Naive B cell (primary cell): Measurements from ENCODE around the gene SEPSECS. TPM values are rescaled to one million over a fixed set of nuclear protein-coding genes. Genes with fewer than 3 reads are reported as not detected.
A peak's percentile ranks its signal among the peaks of the same experiment; 100 is the strongest.

Source experiments
- ATAC-seq, 2 donors: fragments of 150-1000 bp; cut with Tn5 transposase; 2 replicates each; pipeline ENCODE4 v1.10.0; 2021; ENCODE audit warnings: low read depth in 2 of 2, mild to moderate bottlenecking in 2 of 2, moderate library complexity in 2 of 2
- DNase-seq: peaks from one replicate; pipeline ENCODE4 v3.0.0; 2022
- H3K27ac Mint-ChIP-seq, 6 donors: one replicate each; pipeline ENCODE4 v1.8.0; 2020 to 2022; ENCODE audit warnings: mild to moderate bottlenecking in 6 of 6, mixed read lengths in 6 of 6, moderate library complexity in 5 of 6, inconsistent platforms in 2 of 6
- H3K27me3 Mint-ChIP-seq, 3 donors: one replicate each; pipeline ENCODE4 v1.8.0; 2021 to 2022; ENCODE audit warnings: mixed read lengths in 3 of 3, mild to moderate bottlenecking in 1 of 3
- H3K36me3 Mint-ChIP-seq, 2 donors: one replicate each; pipeline ENCODE4 v1.8.0; 2020 to 2022; ENCODE audit warnings: mixed read lengths in 2 of 2, inconsistent platforms in 1 of 2, mild to moderate bottlenecking in 1 of 2
- H3K4me1 Mint-ChIP-seq, 3 donors: one replicate each; pipeline ENCODE4 v1.8.0; 2020 to 2022; ENCODE audit warnings: mixed read lengths in 3 of 3, inconsistent platforms in 1 of 3, mild to moderate bottlenecking in 1 of 3, moderate library complexity in 1 of 3
- H3K4me3 Mint-ChIP-seq, 8 donors: one replicate each; pipeline ENCODE4 v1.8.0; 2020 to 2022; ENCODE audit warnings: mild to moderate bottlenecking in 8 of 8, mixed read lengths in 8 of 8, moderate library complexity in 8 of 8, inconsistent platforms in 2 of 8
- H3K9me3 Mint-ChIP-seq, 7 donors: one replicate each; pipeline ENCODE4 v1.8.0; 2020 to 2022; ENCODE audit warnings: mixed read lengths in 7 of 7, mild to moderate bottlenecking in 5 of 7, inconsistent platforms in 2 of 7, moderate library complexity in 1 of 7
- polyA plus RNA-seq, 6 donors: library from polyadenylated mRNA; unstranded; fragments of 300-500 nt; fragmentation: Illumina TruSeq; gene quantifications; one replicate each; pipeline ENCODE4 v1.2.3, GENCODE V29; 2021; ENCODE audit warnings: low read depth in 6 of 6

SEPSECS gene
- polyA plus RNA-seq, 6 donors from 2014 or later, result 2.4 to 5.9 (median 3.2) TPM

DNA sequence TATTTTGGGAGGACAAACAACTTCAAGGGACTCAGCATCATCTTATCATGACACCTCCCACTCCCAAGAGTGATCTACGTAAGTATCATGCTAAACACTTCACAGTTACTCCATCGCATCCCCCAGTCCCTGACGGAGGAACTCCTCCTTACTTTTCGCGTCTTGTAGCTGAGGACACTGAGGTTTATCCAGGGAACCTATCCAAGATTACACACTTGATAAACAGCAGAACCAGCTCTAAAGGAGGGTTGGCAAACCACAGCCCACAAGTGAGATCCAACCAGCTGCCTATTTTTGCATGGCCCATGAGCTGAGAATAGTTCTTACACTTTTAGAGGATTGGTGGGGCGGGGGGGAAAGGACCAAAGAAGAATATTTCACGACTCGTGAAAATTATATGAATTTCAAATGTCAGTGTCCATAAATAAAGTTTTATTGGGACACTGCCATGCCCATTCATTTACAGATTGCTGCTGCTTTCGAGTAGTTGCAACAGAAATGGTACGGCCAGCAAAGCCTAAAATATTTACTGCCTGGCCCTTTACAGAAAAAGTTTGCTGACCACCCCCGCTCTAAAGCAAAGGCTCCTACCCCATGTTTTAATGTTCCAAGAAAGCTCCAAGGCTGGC, 47.8 kb downstream of the SEPSECS start:
- peaks cover 0 to 4% of the 10 kb centered on the region in 2 donors for H3K36me3 Mint-ChIP-seq
- peaks cover 0 to 3% (median 0%) of the 10 kb centered on the region in 7 donors for H3K9me3 Mint-ChIP-seq
- H3K4me1 Mint-ChIP-seq, result no peaks in the 10 kb centered on the region
- H3K27ac Mint-ChIP-seq, result no peak overlapping the region
- H3K4me3 Mint-ChIP-seq, result no peak overlapping the region
- DNase-seq (no peak), ATAC-seq (no peak)
- H3K27me3 Mint-ChIP-seq, result peaks cover 0 to 8% (median 0%) of the 10 kb centered on the region in 3 donors

GRCh38 chr4:25111648-25112196, 48.5 kb downstream of the SEPSECS start:
- ATAC-seq, result no peak
- DNase-seq, result no peak
- peaks cover 0 to 4% of the 10 kb centered on the region in 2 donors for H3K36me3 Mint-ChIP-seq
- H3K4me1 Mint-ChIP-seq, result no peaks in the 10 kb centered on the region
- H3K27ac Mint-ChIP-seq, result peak overlapping the region in 2 of 6 donors; percentile 30 to 67
- H3K9me3 Mint-ChIP-seq, result peaks cover 0 to 3% (median 0%) of the 10 kb centered on the region in 7 donors
- no peak overlapping the region for H3K4me3 Mint-ChIP-seq
- peaks cover 0 to 8% (median 0%) of the 10 kb centered on the region in 3 donors for H3K27me3 Mint-ChIP-seq

GRCh38 chr4:25110527-25111329, 49.5 kb downstream of the SEPSECS start:
- H3K27ac Mint-ChIP-seq, result no peak overlapping the region
- no peak for ATAC-seq
- H3K4me1 Mint-ChIP-seq, result no peaks in the 10 kb centered on the region
- peaks cover 0 to 14% (median 0%) of the 10 kb centered on the region in 3 donors for H3K27me3 Mint-ChIP-seq
- no peak overlapping the region for H3K4me3 Mint-ChIP-seq
- no peak for DNase-seq
- H3K9me3 Mint-ChIP-seq, result peaks cover 0 to 3% (median 0%) of the 10 kb centered on the region in 7 donors
- peaks cover 0 to 4% of the 10 kb centered on the region in 2 donors for H3K36me3 Mint-ChIP-seq

DNA sequence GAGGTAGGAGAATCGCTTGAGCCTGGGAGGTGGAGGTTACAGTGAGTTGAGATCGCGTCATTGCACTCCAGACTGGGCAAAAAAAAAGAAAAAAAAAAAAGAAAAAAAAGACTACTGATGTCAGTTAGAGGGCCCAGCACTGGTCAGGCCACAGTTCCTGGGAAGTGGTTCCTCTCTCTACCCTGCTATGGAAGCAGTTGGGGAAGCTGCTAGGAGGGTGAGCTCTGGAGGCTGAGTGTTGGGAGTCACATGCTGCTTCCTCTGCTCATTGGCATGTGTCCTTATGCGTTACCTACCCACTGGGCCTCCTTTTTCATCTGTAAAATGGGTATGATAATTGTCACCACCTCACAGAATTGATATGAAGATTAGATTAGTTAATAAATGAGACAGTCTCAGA, 50.7 kb downstream of the SEPSECS start:
- Mint-ChIP-seq H3K9me3 (peaks cover 0 to 3% (median 0%) of the 10 kb centered on the region in 7 donors), H3K27ac (no peak overlapping the region), H3K36me3 (peaks cover 0 to 4% of the 10 kb centered on the region in 2 donors), H3K4me3 (no peak overlapping the region), H3K27me3 (peaks cover 0 to 19% (median 4%) of the 10 kb centered on the region in 3 donors), H3K4me1 (no peaks in the 10 kb centered on the region)
- no peak for ATAC-seq
- DNase-seq, result no peak

DNA sequence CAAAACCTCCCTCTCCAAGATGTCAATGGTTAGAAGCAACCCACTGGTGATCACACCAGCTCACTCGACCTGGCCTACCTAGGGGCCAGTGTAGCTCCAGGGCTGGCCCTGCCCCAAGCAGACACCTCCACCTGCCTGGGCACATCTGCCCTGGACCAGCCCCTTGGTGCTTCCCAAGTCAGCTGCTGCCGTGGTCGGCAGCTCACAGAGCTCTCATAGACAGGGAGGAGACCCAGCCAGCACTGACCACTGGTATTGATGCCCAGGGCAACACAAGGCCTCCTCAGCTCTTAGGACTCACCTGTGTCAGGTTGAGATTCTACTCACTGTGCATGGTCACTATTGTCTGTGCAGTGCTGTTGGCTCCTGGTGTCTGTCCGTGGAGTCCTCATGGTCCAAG, 51.7 kb downstream of the SEPSECS start:
- no peak for ATAC-seq
- no peak for DNase-seq
- no peak overlapping the region for H3K4me3 Mint-ChIP-seq
- H3K4me1 Mint-ChIP-seq, result no peaks in the 10 kb centered on the region
- peaks cover 0 to 3% (median 0%) of the 10 kb centered on the region in 7 donors for H3K9me3 Mint-ChIP-seq
- no peak overlapping the region for H3K27ac Mint-ChIP-seq
- peaks cover 0 to 4% of the 10 kb centered on the region in 2 donors for H3K36me3 Mint-ChIP-seq
- peaks cover 0 to 14% (median 5%) of the 10 kb centered on the region in 3 donors for H3K27me3 Mint-ChIP-seq

- ATAC-seq, result no peak
These were observed 52.3 kb downstream of the SEPSECS start for GRCh38 chr4:25107827-25108516.

GRCh38 chr4:25106363-25107151, 53.7 kb downstream of the SEPSECS start:
- peak overlapping the region in 1 of 6 donors; percentile 46 for H3K27ac Mint-ChIP-seq
- no peak overlapping the region for H3K4me3 Mint-ChIP-seq
- no peaks in the 10 kb centered on the region for H3K4me1 Mint-ChIP-seq
- peaks cover 0 to 19% (median 5%) of the 10 kb centered on the region in 3 donors for H3K27me3 Mint-ChIP-seq
- DNase-seq, result no peak
- ATAC-seq, result no peak
- H3K36me3 Mint-ChIP-seq, result peaks cover 0 to 4% of the 10 kb centered on the region in 2 donors
- peaks cover 0 to 10% (median 5%) of the 10 kb centered on the region in 7 donors for H3K9me3 Mint-ChIP-seq

More at GRCh38 chr4:25107827-25108516, 52.3 kb downstream of the SEPSECS start:
- Mint-ChIP-seq H3K4me1 (no peaks in the 10 kb centered on the region), H3K9me3 (peaks cover 0 to 3% (median 0%) of the 10 kb centered on the region in 7 donors), H3K4me3 (no peak overlapping the region), H3K27ac (peak overlapping the region in 1 of 6 donors; percentile 30), H3K27me3 (peaks cover 0 to 12% (median 5%) of the 10 kb centered on the region in 3 donors), H3K36me3 (peaks cover 0 to 4% of the 10 kb centered on the region in 2 donors)
- no peak for DNase-seq

GRCh38 chr4:25104591-25104990, 55.7 kb downstream of the SEPSECS start:
- DNase-seq (no peak), ATAC-seq (no peak)
- H3K4me1 Mint-ChIP-seq, result no peaks in the 10 kb centered on the region
- H3K27ac Mint-ChIP-seq, result no peak overlapping the region
- H3K27me3 Mint-ChIP-seq, result peaks cover 5 to 19% (median 10%) of the 10 kb centered on the region in 3 donors
- H3K36me3 Mint-ChIP-seq, result peaks cover 0 to 8% of the 10 kb centered on the region in 2 donors
- H3K9me3 Mint-ChIP-seq, result peaks cover 4 to 17% (median 7%) of the 10 kb centered on the region in 7 donors
- H3K4me3 Mint-ChIP-seq, result no peak overlapping the region

GRCh38 chr4:25103418-25103817, 56.8 kb downstream of the SEPSECS start:
- Mint-ChIP-seq H3K36me3 (peaks cover 0 to 4% of the 10 kb centered on the region in 2 donors), H3K27ac (peak overlapping the region in 1 of 6 donors; percentile 28), H3K9me3 (peaks cover 4 to 17% (median 7%) of the 10 kb centered on the region in 7 donors), H3K4me3 (no peak overlapping the region), H3K27me3 (peaks cover 5 to 28% (median 10%) of the 10 kb centered on the region in 3 donors), H3K4me1 (no peaks in the 10 kb centered on the region)
- DNase-seq (no peak), ATAC-seq (no peak)

DNA sequence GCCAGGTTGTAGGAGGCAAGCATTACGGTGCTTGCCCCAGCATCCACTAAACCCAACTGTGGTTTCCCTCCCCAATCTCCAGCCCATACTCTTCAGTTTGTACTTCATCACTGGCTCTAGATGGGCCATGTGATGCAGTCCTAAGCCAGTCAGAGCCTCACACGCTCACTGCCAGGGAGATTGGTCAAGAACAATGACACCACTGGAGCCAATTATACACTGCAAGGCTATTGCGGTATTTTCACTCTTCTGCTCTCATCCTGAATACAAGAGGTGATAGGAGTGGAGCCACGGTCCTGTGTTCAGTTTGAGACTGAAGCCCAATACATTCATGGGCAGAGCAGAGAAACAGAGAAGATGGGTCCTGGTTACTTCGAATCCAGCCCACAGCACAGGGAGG, 58.4 kb downstream of the SEPSECS start:
- Mint-ChIP-seq H3K4me1 (no peaks in the 10 kb centered on the region), H3K27ac (no peak overlapping the region), H3K9me3 (peaks cover 4 to 17% (median 7%) of the 10 kb centered on the region in 7 donors), H3K4me3 (no peak overlapping the region), H3K36me3 (peaks cover 0 to 4% of the 10 kb centered on the region in 2 donors), H3K27me3 (peaks cover 13 to 33% (median 15%) of the 10 kb centered on the region in 3 donors)
- ATAC-seq (no peak), DNase-seq (no peak)

DNA sequence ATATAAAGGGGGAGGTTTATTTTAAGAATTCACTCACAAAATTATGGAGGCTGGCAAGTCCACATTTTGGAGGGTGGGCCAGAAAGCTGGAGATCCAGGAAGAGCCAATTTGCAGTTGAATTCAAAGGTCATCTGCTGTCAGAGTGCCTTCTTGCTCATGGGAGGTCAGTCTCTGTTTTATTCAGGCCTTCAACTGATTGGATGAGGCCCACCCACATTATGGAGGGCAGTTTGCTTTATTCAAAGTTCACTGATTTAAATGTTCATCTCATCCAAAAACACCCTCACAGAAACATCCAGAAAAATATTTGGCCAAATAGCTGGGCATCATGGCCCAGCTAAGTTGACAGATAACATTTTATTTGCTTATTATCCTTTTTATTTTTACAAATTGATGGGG, 59.5 kb downstream of the SEPSECS start:
- no peak for ATAC-seq
- H3K36me3 Mint-ChIP-seq, result peaks cover 0 to 4% of the 10 kb centered on the region in 2 donors

DNA sequence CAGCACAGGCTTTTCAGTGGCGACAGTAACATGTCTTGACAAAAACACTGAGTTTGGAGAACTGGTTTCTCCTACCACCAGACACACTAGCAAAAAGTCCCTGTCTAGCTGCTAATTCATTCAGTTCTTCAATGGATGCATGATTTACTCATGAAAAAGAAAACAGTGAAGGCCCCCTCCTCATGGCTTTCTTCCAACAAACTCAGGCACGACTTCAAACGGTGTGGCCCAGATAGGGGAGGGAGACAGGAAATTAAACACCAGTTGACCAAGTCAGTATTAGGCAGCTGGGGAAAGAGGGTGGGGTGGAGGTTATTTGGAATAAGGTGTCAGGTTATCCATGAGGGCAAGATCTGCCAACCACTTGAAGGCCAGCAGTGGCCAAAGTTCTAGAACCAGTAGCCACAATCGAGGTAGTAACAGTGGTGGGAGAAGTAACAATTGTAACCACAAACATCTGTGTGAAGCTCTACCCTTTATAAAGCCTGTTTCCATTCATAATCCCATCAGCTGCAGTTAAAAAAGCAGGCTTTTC, 60.2 kb downstream of the SEPSECS start:
- H3K9me3 Mint-ChIP-seq, result peaks cover 4 to 17% (median 7%) of the 10 kb centered on the region in 7 donors
- H3K27me3 Mint-ChIP-seq, result peaks cover 13 to 22% (median 15%) of the 10 kb centered on the region in 3 donors
- H3K4me1 Mint-ChIP-seq, result no peaks in the 10 kb centered on the region
- DNase-seq (no peak), ATAC-seq (no peak)
- H3K27ac Mint-ChIP-seq, result no peak overlapping the region
- H3K4me3 Mint-ChIP-seq, result no peak overlapping the region
- H3K36me3 Mint-ChIP-seq, result peaks cover 0 to 4% of the 10 kb centered on the region in 2 donors

More for the DNA sequence above, 59.5 kb downstream of the SEPSECS start:
- H3K27me3 Mint-ChIP-seq, result peaks cover 13 to 27% (median 15%) of the 10 kb centered on the region in 3 donors
- H3K9me3 Mint-ChIP-seq, result peaks cover 4 to 17% (median 7%) of the 10 kb centered on the region in 7 donors
- no peak overlapping the region for H3K27ac Mint-ChIP-seq
- H3K4me3 Mint-ChIP-seq, result no peak overlapping the region
- DNase-seq, result no peak
- H3K4me1 Mint-ChIP-seq, result no peaks in the 10 kb centered on the region
